A673 (cell line): ENCODE data around the gene NOPCHAP1. TPM values are rescaled to one million over a fixed set of nuclear protein-coding genes. Genes with fewer than 3 reads are reported as not detected.

Source experiments
- BruUV-seq: library from RNA; stranded (reverse); fragments of 400-500 nt; replicated peaks from 2 replicates; lab custom pipeline; 2021; lab: Mats Ljungman, UMichigan
- CTCF ChIA-PET: fragments of 300-600 bp; sonication (Branson Sonifier 250); formaldehyde crosslinking; loops from one replicate; lab custom pipeline; 2022; ENCODE audit warnings: antibody characterized with exemption; lab: Charles Lee
- POLR2A ChIA-PET: fragments of 300-600 bp; sonication (Branson Sonifier 250); formaldehyde crosslinking; loops from one replicate; lab custom pipeline; 2022; ENCODE audit warnings: antibody characterized with exemption; ENCODE audit not compliant: low non-redundant PET; lab: Charles Lee
- DNase-seq: peaks from one replicate; pipeline ENCODE4 v3.0.0-alpha.2; 2015; ENCODE audit warnings: low spot score
- H3K27ac ChIP-seq: fragments of 200-600 bp; sonication (generic); 2 replicates; pipeline ENCODE4 v1.5.1; 2016; ENCODE audit warnings: mixed run types, low read depth, mild to moderate bottlenecking, mixed read lengths, antibody characterized with exemption, low read length; ENCODE audit not compliant: poor library complexity, severe bottlenecking
- H3K27me3 ChIP-seq: fragments of 200-600 bp; sonication (generic); replicated peaks from 2 replicates; pipeline ENCODE4 v1.6.1; 2017; ENCODE audit warnings: mixed run types, low read depth, mild to moderate bottlenecking, mixed read lengths, antibody characterized with exemption, low read length; ENCODE audit not compliant: insufficient read depth, poor library complexity
- H3K36me3 ChIP-seq: fragments of 200-600 bp; sonication (generic); 2 replicates; pipeline ENCODE4 v1.6.1; 2016; ENCODE audit warnings: mixed run types, mild to moderate bottlenecking, mixed read lengths, antibody characterized with exemption, low read length; ENCODE audit not compliant: insufficient read depth, poor library complexity, severe bottlenecking
- H3K4me1 ChIP-seq: fragments of 200-600 bp; sonication (generic); 2 replicates; pipeline ENCODE4 v1.6.1; 2017; ENCODE audit warnings: mixed run types, mild to moderate bottlenecking, mixed read lengths, antibody characterized with exemption, low read length; ENCODE audit not compliant: insufficient read depth, poor library complexity, severe bottlenecking
- H3K4me3 ChIP-seq: fragments of 200-600 bp; sonication (generic); 2 replicates; pipeline ENCODE4 v1.5.1; 2016; ENCODE audit warnings: low read depth, mixed run types, mild to moderate bottlenecking, mixed read lengths, low read length; ENCODE audit not compliant: poor library complexity, severe bottlenecking
- H3K9me3 ChIP-seq: fragments of 200-600 bp; sonication (generic); 2 replicates; pipeline ENCODE4 v1.6.1; 2016; ENCODE audit warnings: mixed run types, low read depth, mild to moderate bottlenecking, mixed read lengths, antibody characterized with exemption, low read length; ENCODE audit not compliant: poor library complexity, severe bottlenecking
- EZH2 ChIP-seq: fragments of 200-600 bp; sonication (generic); IDR thresholded peaks from 2 replicates; pipeline ENCODE4 v1.6.1; 2017; ENCODE audit warnings: borderline replicate concordance, low read depth, mild to moderate bottlenecking, mixed read lengths, antibody characterized with exemption, low read length; ENCODE audit not compliant: poor library complexity, severe bottlenecking
- intact Hi-C: fragments of 100-400 bp; cut with micrococcal nuclease; formaldehyde crosslinking; loops from one replicate; pipeline ENCODE4 v1.10.0; 2022; ENCODE audit not compliant: unreplicated experiment
- total RNA-seq: library from RNA; stranded (reverse); gene quantifications from 2 replicates; pipeline ENCODE4 v1.2.3, GENCODE V29; 2021
- TF ChIP-seq, protein P1 (sequence below): fragments of 300-800, 200-600 bp; sonication (generic); conservative IDR thresholded peaks from 2 replicates; pipeline ENCODE4 v1.5.1; 2017; ENCODE audit warnings: low read depth, mild to moderate bottlenecking, antibody characterized with exemption, low read length, moderate library complexity, mixed read lengths

Gene NOPCHAP1
- total RNA-seq, 1 experiment from 2014 or later = 32.5 TPM

- TF ChIP-seq, protein P1, sequence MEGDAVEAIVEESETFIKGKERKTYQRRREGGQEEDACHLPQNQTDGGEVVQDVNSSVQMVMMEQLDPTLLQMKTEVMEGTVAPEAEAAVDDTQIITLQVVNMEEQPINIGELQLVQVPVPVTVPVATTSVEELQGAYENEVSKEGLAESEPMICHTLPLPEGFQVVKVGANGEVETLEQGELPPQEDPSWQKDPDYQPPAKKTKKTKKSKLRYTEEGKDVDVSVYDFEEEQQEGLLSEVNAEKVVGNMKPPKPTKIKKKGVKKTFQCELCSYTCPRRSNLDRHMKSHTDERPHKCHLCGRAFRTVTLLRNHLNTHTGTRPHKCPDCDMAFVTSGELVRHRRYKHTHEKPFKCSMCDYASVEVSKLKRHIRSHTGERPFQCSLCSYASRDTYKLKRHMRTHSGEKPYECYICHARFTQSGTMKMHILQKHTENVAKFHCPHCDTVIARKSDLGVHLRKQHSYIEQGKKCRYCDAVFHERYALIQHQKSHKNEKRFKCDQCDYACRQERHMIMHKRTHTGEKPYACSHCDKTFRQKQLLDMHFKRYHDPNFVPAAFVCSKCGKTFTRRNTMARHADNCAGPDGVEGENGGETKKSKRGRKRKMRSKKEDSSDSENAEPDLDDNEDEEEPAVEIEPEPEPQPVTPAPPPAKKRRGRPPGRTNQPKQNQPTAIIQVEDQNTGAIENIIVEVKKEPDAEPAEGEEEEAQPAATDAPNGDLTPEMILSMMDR = no peak
- TF ChIP-seq EZH2 = no peak
Observed at GRCh38 chr12:104960464-104960863, 25.7 kb upstream of the NOPCHAP1 start.

GRCh38 chr12:104963757-104964156 is 22.4 kb upstream of the NOPCHAP1 start:
- Histone ChIP-seq H3K27me3 (peaks cover 21% of the 10 kb centered on the region), H3K4me3 (no peak overlapping the region), H3K9me3 (no peaks in the 10 kb centered on the region), H3K4me1 (no peaks in the 10 kb centered on the region), H3K36me3 (no peaks in the 10 kb centered on the region), H3K27ac (no peak overlapping the region)
- BruUV-seq = no TSS peak
- ChIA-PET CTCF (no interaction called here), POLR2A (no interaction called here)
- intact Hi-C loops = no loop called here
- TF ChIP-seq, protein P1 = no peak
- no peak for TF ChIP-seq EZH2
- no peak for DNase-seq

More at GRCh38 chr12:104960464-104960863, 25.7 kb upstream of the NOPCHAP1 start:
- H3K4me3 ChIP-seq = no peak overlapping the region
- intact Hi-C loops = no loop called here
- no peak for DNase-seq
- ChIA-PET CTCF (no interaction called here), POLR2A (no interaction called here)
- H3K9me3 ChIP-seq = no peaks in the 10 kb centered on the region
- no TSS peak for BruUV-seq
- peaks cover 2% of the 10 kb centered on the region for H3K4me1 ChIP-seq
- H3K36me3 ChIP-seq = no peaks in the 10 kb centered on the region
- no peak overlapping the region for H3K27ac ChIP-seq
- peaks cover 39% of the 10 kb centered on the region for H3K27me3 ChIP-seq

GRCh38 chr12:104964167-104964855 is 21.8 kb upstream of the NOPCHAP1 start:
- no peak for TF ChIP-seq EZH2
- TF ChIP-seq, protein P1 = no peak
- intact Hi-C loops = no loop called here
- CTCF ChIA-PET = no interaction called here
- DNase-seq = no peak
- POLR2A ChIA-PET = no interaction called here
- no peaks in the 10 kb centered on the region for H3K9me3 ChIP-seq
- H3K4me3 ChIP-seq = no peak overlapping the region
- no peaks in the 10 kb centered on the region for H3K36me3 ChIP-seq
- H3K27me3 ChIP-seq = peaks cover 21% of the 10 kb centered on the region
- no peaks in the 10 kb centered on the region for H3K4me1 ChIP-seq
- no TSS peak for BruUV-seq
- no peak overlapping the region for H3K27ac ChIP-seq
